BE2C (cell line): ENCODE results near the gene EEIG2.
"Not testable (repeated sequence)": the region's sequence is repeated elsewhere in the genome, so short reads cannot be mapped to it uniquely, and the experiment has no call there.

Experiments
- DNase-seq: peaks from one replicate; pipeline ENCODE4 v3.0.0-alpha.2; 2020
- H3K27me3 ChIP-seq: fragments of 250-450 bp; sonication (Bioruptor Pico); 2 replicates; pipeline ENCODE4 v1.5.1; 2020; ENCODE audit warnings: mild to moderate bottlenecking
- H3K36me3 ChIP-seq: fragments of 250-450 bp; sonication (Bioruptor Pico); 2 replicates; pipeline ENCODE4 v1.5.1; 2020; ENCODE audit warnings: mild to moderate bottlenecking
- H3K4me1 ChIP-seq: fragments of 250-450 bp; sonication (Bioruptor Pico); 2 replicates; pipeline ENCODE4 v1.5.1; 2020
- H3K4me3 ChIP-seq: 2 replicates; pipeline ENCODE4 v1.5.1; 2011; ENCODE audit warnings: low read depth, low read length
- H3K9me3 ChIP-seq: fragments of 250-450 bp; sonication (Bioruptor Pico); 2 replicates; pipeline ENCODE4 v1.5.1; 2020
- TF ChIP-seq, protein P1 (sequence below): IDR thresholded peaks from 2 replicates; pipeline ENCODE4 v1.5.1; 2012; ENCODE audit warnings: mild to moderate bottlenecking, low read depth, low read length

EEIG2 gene

DNA sequence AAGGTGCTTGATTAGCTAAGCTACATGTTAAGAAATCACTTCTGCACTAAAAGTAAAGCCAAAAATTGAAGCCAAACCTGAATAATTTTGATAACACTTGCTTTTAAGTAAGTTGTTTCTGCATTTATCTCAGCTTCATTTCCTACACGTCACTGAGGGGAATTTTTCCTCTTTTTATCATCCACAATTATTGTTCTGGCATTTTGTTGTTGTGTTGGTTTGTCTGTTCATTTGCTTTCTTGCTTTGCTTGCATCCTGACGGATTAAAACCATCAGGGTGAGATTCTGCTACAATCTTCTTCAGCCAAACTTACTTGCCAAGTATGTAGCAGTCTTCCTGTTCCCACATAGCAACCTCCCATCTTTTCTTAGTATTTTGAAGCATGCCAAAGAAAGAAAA is 18.0 kb upstream of the EEIG2 start:
- TF ChIP-seq, protein P1, sequence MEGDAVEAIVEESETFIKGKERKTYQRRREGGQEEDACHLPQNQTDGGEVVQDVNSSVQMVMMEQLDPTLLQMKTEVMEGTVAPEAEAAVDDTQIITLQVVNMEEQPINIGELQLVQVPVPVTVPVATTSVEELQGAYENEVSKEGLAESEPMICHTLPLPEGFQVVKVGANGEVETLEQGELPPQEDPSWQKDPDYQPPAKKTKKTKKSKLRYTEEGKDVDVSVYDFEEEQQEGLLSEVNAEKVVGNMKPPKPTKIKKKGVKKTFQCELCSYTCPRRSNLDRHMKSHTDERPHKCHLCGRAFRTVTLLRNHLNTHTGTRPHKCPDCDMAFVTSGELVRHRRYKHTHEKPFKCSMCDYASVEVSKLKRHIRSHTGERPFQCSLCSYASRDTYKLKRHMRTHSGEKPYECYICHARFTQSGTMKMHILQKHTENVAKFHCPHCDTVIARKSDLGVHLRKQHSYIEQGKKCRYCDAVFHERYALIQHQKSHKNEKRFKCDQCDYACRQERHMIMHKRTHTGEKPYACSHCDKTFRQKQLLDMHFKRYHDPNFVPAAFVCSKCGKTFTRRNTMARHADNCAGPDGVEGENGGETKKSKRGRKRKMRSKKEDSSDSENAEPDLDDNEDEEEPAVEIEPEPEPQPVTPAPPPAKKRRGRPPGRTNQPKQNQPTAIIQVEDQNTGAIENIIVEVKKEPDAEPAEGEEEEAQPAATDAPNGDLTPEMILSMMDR = no peak
- DNase-seq = no peak

DNA sequence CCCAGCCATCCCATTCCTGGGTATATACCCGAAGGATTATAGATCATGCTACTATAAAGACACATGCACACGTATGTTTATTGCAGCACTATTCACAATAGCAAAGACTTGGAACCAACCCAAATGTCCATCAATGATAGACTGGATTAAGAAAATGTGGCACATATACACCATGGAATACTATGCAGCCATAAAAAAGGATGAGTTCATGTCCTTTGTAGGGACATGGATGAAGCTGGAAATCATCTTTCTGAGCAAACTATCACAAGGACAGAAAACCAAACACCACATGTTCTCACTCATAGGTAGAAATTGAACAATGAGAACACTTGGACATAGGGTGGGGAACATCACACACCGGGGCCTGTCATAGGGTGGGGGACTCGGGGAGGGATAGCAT is 12.4 kb upstream of the EEIG2 start:
- not testable (repeated sequence) for H3K4me3 ChIP-seq, H3K4me1 ChIP-seq, H3K36me3 ChIP-seq, H3K9me3 ChIP-seq, DNase-seq
- H3K27me3 ChIP-seq = peaks cover 12% of the 10 kb centered on the region

More for the DNA sequence above, 18.0 kb upstream of the EEIG2 start:
- H3K4me1 ChIP-seq = no peaks in the 10 kb centered on the region
- H3K4me3 ChIP-seq = no peak overlapping the region
- H3K27me3 ChIP-seq = peaks cover 7% of the 10 kb centered on the region; the same call in 1 of the 2 replicates
- no peaks in the 10 kb centered on the region for H3K36me3 ChIP-seq
- no peaks in the 10 kb centered on the region for H3K9me3 ChIP-seq

DNA sequence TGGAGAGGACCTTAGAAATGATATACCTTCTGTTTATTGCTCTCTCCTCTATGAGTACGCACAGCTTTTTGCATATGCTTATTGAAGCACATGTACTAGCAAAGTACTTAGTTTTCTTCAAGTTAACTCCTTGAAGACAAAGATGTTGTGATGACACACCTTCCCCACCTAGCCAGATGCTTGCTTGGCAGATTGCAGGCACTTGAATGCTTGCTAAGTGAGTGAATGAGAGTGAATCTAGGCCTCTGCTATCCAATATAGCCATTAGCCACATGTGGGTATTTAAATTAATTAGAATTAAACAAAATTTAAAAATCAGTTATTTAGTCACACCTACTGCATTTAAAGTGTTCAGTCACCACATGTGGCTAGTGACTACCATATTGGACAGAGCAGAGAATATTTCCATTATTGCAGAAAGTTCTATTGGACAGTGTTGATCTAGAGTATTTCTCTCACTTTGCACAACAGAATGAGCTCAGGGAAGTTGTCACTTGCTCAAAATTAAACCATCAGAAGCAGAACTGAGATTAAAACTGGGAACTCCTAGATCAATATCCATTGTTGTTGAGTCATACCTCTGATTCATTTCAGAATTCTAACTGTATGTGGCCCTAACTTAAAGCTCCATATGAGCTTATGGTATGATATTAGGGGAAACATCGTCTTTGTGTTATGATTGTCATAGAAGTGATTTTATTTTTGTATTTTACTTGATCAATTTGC is 8.6 kb upstream of the EEIG2 start:
- TF ChIP-seq, protein P1 = no peak
- DNase-seq = no peak
- no peak overlapping the region for H3K4me3 ChIP-seq
- H3K4me1 ChIP-seq = no peaks in the 10 kb centered on the region
- no peaks in the 10 kb centered on the region for H3K9me3 ChIP-seq
- no peaks in the 10 kb centered on the region for H3K36me3 ChIP-seq
- peaks cover 5% of the 10 kb centered on the region; the same call in 1 of the 2 replicates for H3K27me3 ChIP-seq

DNA sequence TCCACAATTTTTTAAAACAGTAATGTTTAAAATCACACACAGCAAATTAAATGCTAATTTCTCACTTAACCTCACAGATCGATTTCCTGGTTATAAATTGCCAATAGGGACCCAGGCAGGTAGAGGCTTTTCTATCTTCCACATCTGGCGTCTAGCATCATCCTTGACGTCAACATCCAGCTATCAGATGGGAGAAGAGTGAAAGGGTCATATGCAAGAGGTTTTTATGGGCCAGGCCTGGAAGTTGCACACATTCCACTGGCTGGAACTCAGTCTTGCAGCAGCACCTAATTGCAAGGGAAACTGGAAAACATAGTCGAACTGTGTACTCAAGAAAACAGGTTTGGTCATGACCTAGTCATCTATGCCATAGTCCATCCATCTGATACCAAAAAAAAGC is 6.0 kb upstream of the EEIG2 start:
- H3K4me1 ChIP-seq = no peaks in the 10 kb centered on the region
- no peak for DNase-seq
- H3K4me3 ChIP-seq = no peak overlapping the region
- H3K9me3 ChIP-seq = no peaks in the 10 kb centered on the region
- peaks cover 5% of the 10 kb centered on the region; the same call in 1 of the 2 replicates for H3K27me3 ChIP-seq
- H3K36me3 ChIP-seq = no peaks in the 10 kb centered on the region
- TF ChIP-seq, protein P1 = no peak

DNA sequence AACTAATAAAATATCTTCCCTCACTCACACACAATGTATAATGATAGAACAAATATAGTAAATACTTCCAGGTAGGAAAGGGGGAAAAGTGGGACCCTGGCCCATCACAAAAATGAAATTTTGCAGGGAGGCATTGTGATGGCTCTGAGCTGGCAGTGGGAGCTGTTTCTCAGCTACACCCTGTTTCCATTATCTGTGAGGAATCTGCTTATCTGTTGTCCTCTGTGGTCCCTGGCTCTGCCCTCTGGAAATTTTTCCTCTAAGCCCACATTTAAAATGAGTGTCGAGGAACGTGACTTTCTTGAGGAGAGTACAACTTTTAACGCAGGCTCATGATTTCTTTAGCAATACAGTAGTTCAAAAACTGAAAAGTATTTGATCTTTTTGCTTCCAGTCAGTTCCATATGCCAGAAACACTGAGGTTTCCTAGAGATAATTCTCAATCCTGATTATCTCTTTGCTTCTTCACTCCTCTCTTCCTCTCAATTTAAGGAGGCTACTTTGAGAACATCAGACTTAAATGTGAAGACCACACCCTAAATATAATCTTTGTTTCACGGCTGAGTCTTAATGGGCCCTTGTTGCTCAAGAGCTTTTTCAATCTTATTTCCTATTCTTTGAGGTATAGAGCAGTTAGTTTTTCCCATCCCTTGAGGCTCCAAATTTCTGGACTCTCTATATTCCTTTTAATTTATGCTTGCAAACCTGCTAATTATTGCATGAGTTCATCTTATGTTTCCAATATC is 5.0 kb upstream of the EEIG2 start:
- H3K4me3 ChIP-seq = no peak overlapping the region
- no peak for DNase-seq
- no peaks in the 10 kb centered on the region for H3K27me3 ChIP-seq
- TF ChIP-seq, protein P1 = no peak
- no peaks in the 10 kb centered on the region for H3K9me3 ChIP-seq
- no peaks in the 10 kb centered on the region for H3K4me1 ChIP-seq
- H3K36me3 ChIP-seq = no peaks in the 10 kb centered on the region

DNA sequence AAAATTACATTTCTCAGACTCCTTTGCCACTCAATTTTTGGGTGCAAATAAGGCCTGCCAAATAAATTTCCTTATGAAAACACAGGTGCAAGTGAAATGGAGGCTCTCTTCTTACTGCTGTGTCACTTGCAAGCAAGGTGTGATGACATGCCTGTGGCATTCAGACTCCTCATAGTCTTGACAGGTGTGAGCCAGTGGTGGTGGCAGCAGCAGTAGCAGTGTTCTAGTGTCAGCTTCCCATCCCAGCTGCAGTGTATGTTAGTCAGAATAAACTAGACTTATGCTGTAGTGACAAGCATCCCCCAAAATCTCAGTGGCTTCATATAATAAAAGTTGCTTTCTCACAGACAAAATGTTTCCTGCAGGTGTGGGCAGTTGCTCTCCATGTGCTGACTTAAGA is 3.8 kb upstream of the EEIG2 start:
- Histone ChIP-seq H3K36me3 (no peaks in the 10 kb centered on the region), H3K27me3 (no peaks in the 10 kb centered on the region), H3K4me3 (no peak overlapping the region), H3K9me3 (no peaks in the 10 kb centered on the region), H3K4me1 (no peaks in the 10 kb centered on the region)
- TF ChIP-seq, protein P1 = no peak
- no peak for DNase-seq
